GM12878 (cell line): ENCODE results near the gene TECPR1. TPM values are rescaled to one million over a fixed set of nuclear protein-coding genes. Genes with fewer than 3 reads are reported as not detected.

Experiments
- ATAC-seq: fragments of 200-7000 bp; cut with Tn5 transposase; 3 replicates; pipeline ENCODE4 v1.9.1; 2020; ENCODE audit warnings: mild to moderate bottlenecking, moderate library complexity
- BruUV-seq: library from RNA; stranded (reverse); fragments of 400-500 nt; replicated peaks from 2 replicates; lab custom pipeline; 2021; lab: Mats Ljungman, UMichigan
- CTCF ChIA-PET: fragments of 300-600 bp; sonication (Branson Sonifier 250); formaldehyde crosslinking; extraction: SDS; loops from one replicate; lab custom pipeline; 2021; ENCODE audit warnings: inconsistent platforms; lab: Yijun Ruan, JAX
- POLR2A ChIA-PET: fragments of 350-600 bp; formaldehyde crosslinking; extraction: SDS; loops from one replicate; lab custom pipeline; 2021; ENCODE audit warnings: inconsistent platforms; lab: Charles Lee
- RAD21 ChIA-PET: fragments of 300-600 bp; sonication (Branson Sonifier 250); formaldehyde crosslinking; loops from one replicate; lab custom pipeline; 2023; ENCODE audit warnings: antibody characterized with exemption; ENCODE audit not compliant: unreplicated experiment; lab: Charles Lee
- SMC1A ChIA-PET: fragments of 300-600 bp; sonication (Branson Sonifier 250); formaldehyde crosslinking; loops from one replicate; lab custom pipeline; 2023; ENCODE audit not compliant: unreplicated experiment, uncharacterized antibody; lab: Charles Lee
- DNase-seq: peaks from one replicate; pipeline ENCODE4 v3.0.0-alpha.2; 2011; ENCODE audit warnings: low read depth, low spot score
- FAIRE-seq: peaks from 3 replicates; lab custom pipeline; 2011; peaks lifted over from hg19 to GRCh38; lab: Jason Lieb, UNC
- H2AFZ ChIP-seq: 2 replicates; pipeline ENCODE4 v1.6.0; 2011; ENCODE audit warnings: low read depth, low read length, control low read depth; ENCODE audit not compliant: control insufficient read depth
- H3K27ac ChIP-seq: 2 replicates; pipeline ENCODE4 v1.5.1; 2011; ENCODE audit warnings: control low read depth; ENCODE audit not compliant: control insufficient read depth, insufficient read depth
- H3K27me3 ChIP-seq, 2 experiments: replicated peaks in 1 of 2; 2 replicates each; pipeline versions ENCODE4 v1.6.0 to v1.6.1; 2011; ENCODE audit warnings: low read length in 1 of 2; ENCODE audit not compliant: control insufficient read depth in 2 of 2, insufficient read depth in 2 of 2
- H3K36me3 ChIP-seq, 2 experiments: 2 replicates each; pipeline ENCODE4 v1.5.1; 2011; ENCODE audit warnings: low read length in 1 of 2; ENCODE audit not compliant: control insufficient read depth in 2 of 2, insufficient read depth in 2 of 2
- H3K4me1 ChIP-seq: 2 replicates; pipeline ENCODE4 v1.6.1; 2011; ENCODE audit warnings: mild to moderate bottlenecking, low read length, moderate library complexity, mixed read lengths; ENCODE audit not compliant: control insufficient read depth, insufficient read depth
- H3K4me2 ChIP-seq: 2 replicates; pipeline ENCODE4 v1.6.0; 2011; ENCODE audit warnings: control low read depth; ENCODE audit not compliant: control insufficient read depth, insufficient read depth
- H3K4me3 ChIP-seq: fragments of 200-600 bp; sonication (generic); 2 replicates; pipeline ENCODE4 v1.5.1; 2016
- H3K79me2 ChIP-seq: 2 replicates; pipeline ENCODE4 v1.6.0; 2011; ENCODE audit warnings: low read length; ENCODE audit not compliant: control insufficient read depth, insufficient read depth
- H3K9ac ChIP-seq: 2 replicates; pipeline ENCODE4 v1.8.0; 2011; ENCODE audit warnings: low read length, control low read depth, mixed read lengths; ENCODE audit not compliant: control insufficient read depth, insufficient read depth
- H3K9me3 ChIP-seq: replicated peaks from 3 replicates; pipeline ENCODE4 v1.5.1; 2011; ENCODE audit warnings: mild to moderate bottlenecking, low read length; ENCODE audit not compliant: control insufficient read depth, insufficient read depth
- H4K20me1 ChIP-seq: 2 replicates; pipeline ENCODE4 v1.6.0; 2011; ENCODE audit not compliant: control insufficient read depth, insufficient read depth
- ATF7 ChIP-seq: fragments of 450-650 bp; IDR thresholded peaks from 2 replicates; pipeline ENCODE4 v1.6.1; 2016; ENCODE audit warnings: low read depth, mild to moderate bottlenecking
- BCL11A ChIP-seq: IDR thresholded peaks from 2 replicates; pipeline ENCODE4 v1.6.1; 2011; ENCODE audit warnings: low read depth, low read length
- EGR1 ChIP-seq, 2 experiments: IDR thresholded peaks; 1 replicate in 1 of 2; 2 replicates in 1 of 2; pipeline ENCODE4 v1.6.1; 2011 to 2012; ENCODE audit warnings: low read depth in 2 of 2, low read length in 2 of 2, borderline replicate concordance in 1 of 2, mild to moderate bottlenecking in 1 of 2, moderate library complexity in 1 of 2
- FOS ChIP-seq: IDR thresholded peaks from 3 replicates; pipeline ENCODE4 v1.6.1; 2011; ENCODE audit warnings: borderline replicate concordance; ENCODE audit not compliant: insufficient read length; ENCODE audit errors: extremely low read depth
- PML ChIP-seq: IDR thresholded peaks from 2 replicates; pipeline ENCODE4 v1.6.1; 2012; ENCODE audit warnings: low read length, inconsistent platforms
- SP1 ChIP-seq: IDR thresholded peaks from one replicate; pipeline ENCODE4 v1.6.1; 2011; ENCODE audit warnings: low read depth, low read length
- TCF3 ChIP-seq: IDR thresholded peaks from 2 replicates; pipeline ENCODE4 v1.6.1; 2012; ENCODE audit warnings: low read depth, mild to moderate bottlenecking, low read length, borderline replicate concordance; ENCODE audit not compliant: insufficient read depth
- WGBS: methylation state at CpG from one replicate; pipeline ENCODE4 v1.1.6; 2016; ENCODE audit warnings: low lambda C conversion rate; ENCODE audit not compliant: insufficient replicate concordance, insufficient coverage; ENCODE audit errors: missing lambda C conversion rate; 5-methylcytosine and 5-hydroxymethylcytosine counted together
- in situ Hi-C: fragments of 300-500 bp; cut with MboI; formaldehyde crosslinking; loops from 9 replicates; pipeline ENCODE4 v1.14.3; 2018; ENCODE audit warnings: mixed read lengths
- intact Hi-C: fragments of 100-400 bp; cut with micrococcal nuclease; formaldehyde crosslinking; loops from one replicate; pipeline ENCODE4 v1.14.2; 2022; ENCODE audit not compliant: unreplicated experiment
- polyA plus RNA-seq, 11 experiments: library from polyadenylated mRNA; depleted of rRNA in 4 of 11; unstranded in 6 of 11; stranded (reverse) in 5 of 11; fragments of >200 nt; fragmentation: Nextera tagmentation in 4 of 11; fragmentation: Illumina TruSeq in 1 of 11; extraction: Ambion mirVana in 4 of 11; extraction: Trizol in 1 of 11; gene quantifications; 1 replicate in 1 of 11; 2 replicates in 10 of 11; pipeline versions ENCODE4 v1.2.1 to v1.2.3, GENCODE V29; 2011 to 2016; ENCODE audit warnings: inconsistent platforms in 2 of 11, missing spikeins in 2 of 11, low read depth in 1 of 11
- total RNA-seq, 4 experiments: library from RNA; depleted of rRNA in 3 of 4; stranded (reverse); fragments of >200 nt in 3 of 4; fragmentation: Illumina TruSeq in 1 of 4; extraction: Trizol in 1 of 4; gene quantifications; 2 replicates each; pipeline versions ENCODE4 v1.2.1 to v1.2.3, GENCODE V29; 2013 to 2021

TECPR1 gene
- total and polyA plus RNA-seq, 10 of the 15 experiments (the other 5 are each of a cell fraction or from before 2014, with no cell fraction given): 0.26 to 16.8 (median 4.2) TPM

DNA sequence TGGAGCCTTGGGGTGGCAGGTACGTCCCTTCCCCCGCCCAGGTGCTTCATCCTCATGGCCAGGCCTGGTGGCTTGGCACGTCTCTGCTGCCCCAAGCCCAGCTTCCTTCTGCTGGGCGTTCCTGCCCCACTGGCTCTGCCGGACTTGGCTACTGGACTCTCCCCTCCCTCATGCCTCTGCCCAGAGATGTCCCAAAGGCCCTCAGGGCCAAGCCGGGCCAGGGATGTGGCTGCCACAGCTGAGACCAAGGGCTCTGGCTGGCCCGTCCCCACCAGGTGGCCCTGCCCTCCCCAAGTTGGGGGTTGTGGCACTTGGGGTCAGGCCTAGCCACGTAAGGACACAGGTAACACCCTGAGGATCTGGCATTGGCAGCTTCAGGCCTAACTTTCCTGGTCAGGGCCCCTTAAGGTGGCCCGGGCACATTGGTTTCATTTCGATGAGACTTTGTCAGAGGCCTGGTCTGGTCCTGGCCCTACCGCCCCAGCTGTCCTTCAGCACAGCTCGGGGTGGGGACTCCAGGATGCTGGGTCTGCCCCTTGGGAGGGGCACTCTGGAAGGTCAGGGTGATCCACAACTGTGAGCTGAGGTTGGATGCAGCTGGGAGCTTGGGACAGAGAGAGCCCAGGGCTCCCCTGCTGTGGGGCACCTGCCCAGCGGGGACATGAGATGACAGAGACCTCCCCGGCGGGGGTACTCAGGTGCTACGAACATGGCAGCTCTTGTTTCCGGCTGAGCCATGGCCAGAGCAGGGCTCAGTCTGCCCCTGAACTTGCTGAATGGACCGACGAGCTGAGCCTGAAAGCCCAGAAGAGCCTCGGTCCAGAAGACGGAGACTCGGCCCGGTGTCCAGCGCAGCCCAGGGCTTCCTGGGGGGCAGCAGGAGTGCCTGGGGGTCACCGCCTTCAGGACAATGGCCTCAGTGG is 37.9 kb downstream of the TECPR1 start:
- no peaks in the 10 kb centered on the region for H4K20me1 ChIP-seq
- ChIA-PET CTCF (no interaction called here), RAD21 (interaction anchor here (0.6 kb wide), 1 partner anchor 614 kb away, joined by 3 read pairs; no protein-coding TSS in a partner anchor)
- no peak overlapping the region for H3K9ac ChIP-seq
- BruUV-seq: no TSS peak
- intact Hi-C loops (no loop called here), in situ Hi-C loops (no loop called here)
- H3K4me3 ChIP-seq: no peak overlapping the region
- TF ChIP-seq SP1: no peak
- no peak for TF ChIP-seq EGR1 (IDR thresholded peaks at IDR 0.05; ENCODE audit: borderline replicate concordance in 1 of 2, low read depth in 2 of 2, low read length in 2 of 2)
- TF ChIP-seq, all 136 proteins: peak for 0
- H3K27ac ChIP-seq: no peak overlapping the region
- no peaks in the 10 kb centered on the region for H3K79me2 ChIP-seq
- POLR2A ChIA-PET: no interaction called here
- peak; percentile 6; the same call in 1 of the 3 replicates for ATAC-seq
- no peak for FAIRE-seq
- SMC1A ChIA-PET: no interaction called here
- H3K36me3 ChIP-seq: no peaks in the 10 kb centered on the region
- no peaks in the 10 kb centered on the region for H3K9me3 ChIP-seq
- H3K27me3 ChIP-seq: no peaks in the 10 kb centered on the region
- peaks cover 11% of the 10 kb centered on the region for H3K4me1 ChIP-seq
- no peak overlapping the region for H3K4me2 ChIP-seq
- H2AFZ ChIP-seq: no peak overlapping the region
- WGBS: 80% methylated on average over 25 of the region's 25 CpGs
- no peak for DNase-seq

DNA sequence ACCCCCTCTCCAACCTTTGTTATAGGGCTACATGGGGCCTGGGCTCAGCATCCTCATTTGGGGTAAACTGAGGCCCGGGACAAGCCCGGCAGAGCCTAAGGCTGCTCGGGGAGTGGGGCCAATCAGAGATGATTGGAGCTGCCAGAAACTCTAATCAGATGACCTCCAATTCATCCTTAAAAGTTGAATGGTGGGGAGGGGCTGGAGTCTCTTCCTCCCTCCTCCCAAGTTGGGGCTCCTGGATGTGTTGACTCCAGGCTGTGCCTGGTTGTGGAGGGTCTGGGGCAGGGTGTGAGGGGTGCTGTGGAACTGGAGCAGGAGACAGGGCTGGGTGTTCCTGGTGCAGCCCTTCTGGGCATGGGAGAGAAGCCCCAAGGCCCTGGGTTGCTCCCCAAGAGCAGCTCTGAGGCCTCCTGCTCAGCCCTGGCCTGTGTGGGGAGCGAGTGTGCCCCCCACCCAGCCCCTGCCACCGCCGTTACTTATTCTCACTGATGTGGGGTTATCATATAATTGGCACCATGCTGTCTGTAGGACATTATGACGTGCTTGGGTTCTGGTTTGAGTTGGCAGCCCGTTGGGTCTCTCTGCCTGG is 38.6 kb downstream of the TECPR1 start:
- Histone ChIP-seq H2AFZ (no peak overlapping the region), H3K4me1 (peaks cover 7% of the 10 kb centered on the region), H3K4me2 (no peak overlapping the region), H3K36me3 (no peaks in the 10 kb centered on the region), H3K9me3 (no peaks in the 10 kb centered on the region), H3K27me3 (no peaks in the 10 kb centered on the region), H3K9ac (no peak overlapping the region), H3K4me3 (no peak overlapping the region), H3K79me2 (no peaks in the 10 kb centered on the region), H4K20me1 (no peaks in the 10 kb centered on the region), H3K27ac (no peak overlapping the region)
- ChIA-PET RAD21 (interaction anchor here (0.6 kb wide), 1 partner anchor 614 kb away, joined by 3 read pairs; no protein-coding TSS in a partner anchor), POLR2A (no interaction called here), CTCF (no interaction called here), SMC1A (no interaction called here)
- FAIRE-seq (no peak), ATAC-seq (peak; percentile 11; the same call in 2 of the 3 replicates), DNase-seq (no peak)
- intact Hi-C loops: no loop called here
- no TSS peak for BruUV-seq
- no peak for TF ChIP-seq FOS
- TF ChIP-seq BCL11A: no peak
- no peak for TF ChIP-seq ATF7
- no peak for TF ChIP-seq PML
- no peak for TF ChIP-seq TCF3
- WGBS: 41% methylated on average over 7 of the region's 8 CpGs
- in situ Hi-C loops: no loop called here
